Neuronal stem cell (in vitro differentiated cells): ENCODE results near the gene ATP13A1.

Source experiments
- DNase-seq: peaks from one replicate; pipeline ENCODE4 v3.0.0-alpha.2; 2013; ENCODE audit warnings: low spot score
- H2AFZ ChIP-seq: one replicate; pipeline ENCODE4 v1.6.1; 2013; ENCODE audit warnings: mild to moderate bottlenecking, low read length, inconsistent platforms
- H2AK5ac ChIP-seq: 2 replicates; pipeline ENCODE4 v1.6.1; 2013; ENCODE audit warnings: low read depth, mild to moderate bottlenecking, inconsistent platforms, low read length, moderate library complexity, mixed read lengths
- H2BK120ac ChIP-seq: 2 replicates; pipeline ENCODE4 v1.6.1; 2013; ENCODE audit warnings: low read depth, mild to moderate bottlenecking, inconsistent platforms, low read length, moderate library complexity, mixed read lengths
- H2BK12ac ChIP-seq: one replicate; pipeline ENCODE4 v1.6.1; 2013; ENCODE audit warnings: low read length, inconsistent platforms
- H2BK15ac ChIP-seq: 2 replicates; pipeline ENCODE4 v1.6.1; 2013; ENCODE audit warnings: mild to moderate bottlenecking, low read length, inconsistent platforms, mixed read lengths
- H2BK5ac ChIP-seq: one replicate; pipeline ENCODE4 v1.6.1; 2013; ENCODE audit warnings: inconsistent platforms, mild to moderate bottlenecking, low read length, moderate library complexity
- H3K14ac ChIP-seq: one replicate; pipeline ENCODE4 v1.6.1; 2013; ENCODE audit warnings: low read length, inconsistent platforms
- H3K18ac ChIP-seq: 2 replicates; pipeline ENCODE4 v1.6.1; 2013; ENCODE audit warnings: low read length, inconsistent platforms
- H3K23ac ChIP-seq: 2 replicates; pipeline ENCODE4 v1.6.1; 2013; ENCODE audit warnings: low read depth, mild to moderate bottlenecking, mixed read lengths, low read length, inconsistent platforms; ENCODE audit not compliant: poor library complexity
- H3K27ac ChIP-seq: replicated peaks from 3 replicates; pipeline ENCODE4 v1.5.1; 2013; ENCODE audit warnings: low read length, inconsistent platforms
- H3K27me3 ChIP-seq, 3 experiments: 2 replicates each; pipeline ENCODE4 v1.6.1; 2013; ENCODE audit warnings: low read length in 3 of 3, mild to moderate bottlenecking in 2 of 3, inconsistent platforms in 1 of 3, low read depth in 1 of 3, mixed read lengths in 1 of 3, moderate library complexity in 1 of 3; ENCODE audit not compliant: control insufficient read depth in 3 of 3, insufficient read depth in 3 of 3
- H3K36me3 ChIP-seq, 2 donors: replicated peaks in 1 of 2; 2 replicates each; pipeline ENCODE4 v1.6.1; 2013; ENCODE audit warnings: low read length in 2 of 2; ENCODE audit not compliant: control insufficient read depth in 2 of 2, insufficient read depth in 2 of 2
- H3K4ac ChIP-seq: 2 replicates; pipeline ENCODE4 v1.6.1; 2013; ENCODE audit warnings: inconsistent platforms, mild to moderate bottlenecking, low read length, moderate library complexity
- H3K4me1 ChIP-seq, 2 donors: 1 replicate in 1 of 2; 2 replicates in 1 of 2; pipeline ENCODE4 v1.6.1; 2013; ENCODE audit warnings: low read length in 2 of 2, low read depth in 1 of 2; ENCODE audit not compliant: control insufficient read depth in 2 of 2, insufficient read depth in 1 of 2
- H3K4me2 ChIP-seq: one replicate; pipeline ENCODE4 v1.6.1; 2013; ENCODE audit warnings: mild to moderate bottlenecking, low read length, inconsistent platforms; ENCODE audit not compliant: insufficient read depth, poor library complexity, severe bottlenecking
- H3K4me3 ChIP-seq, 2 donors: 2 replicates each; pipeline ENCODE4 v1.5.1; 2013; ENCODE audit warnings: low read length in 2 of 2, mild to moderate bottlenecking in 2 of 2, inconsistent platforms in 1 of 2, moderate library complexity in 1 of 2
- H3K79me1 ChIP-seq: one replicate; pipeline ENCODE4 v1.6.1; 2013; ENCODE audit warnings: low read depth, mild to moderate bottlenecking, inconsistent platforms, low read length, moderate library complexity
- H3K9ac ChIP-seq: one replicate; pipeline ENCODE4 v1.6.1; 2013; ENCODE audit warnings: mild to moderate bottlenecking, low read depth, low read length, inconsistent platforms; ENCODE audit not compliant: poor library complexity
- H3K9me3 ChIP-seq, 2 donors: replicated peaks in 1 of 2; 2 replicates each; pipeline versions ENCODE3 to v1.6.1; 2013; ENCODE audit warnings: low read length in 2 of 2, mild to moderate bottlenecking in 2 of 2, inconsistent platforms in 1 of 2, low read depth in 1 of 2, mixed read lengths in 1 of 2, moderate library complexity in 1 of 2; ENCODE audit not compliant: control insufficient read depth in 2 of 2, insufficient read depth in 1 of 2
- H4K8ac ChIP-seq: one replicate; pipeline ENCODE4 v1.6.1; 2013; ENCODE audit warnings: low read depth, mild to moderate bottlenecking, inconsistent platforms, low read length, moderate library complexity
- H4K91ac ChIP-seq: one replicate; pipeline ENCODE4 v1.6.1; 2013; ENCODE audit warnings: low read length, low read depth, mild to moderate bottlenecking, inconsistent platforms; ENCODE audit not compliant: poor library complexity
- WGBS, 2 donors: extraction: QIAGEN DNeasy Blood & Tissue Kit; methylation state at CpG; one replicate each; pipeline ENCODE4 v1.1.7; 2013; ENCODE audit warnings: missing lambda C conversion rate in 2 of 2, mixed read lengths in 1 of 2; ENCODE audit not compliant: insufficient read length in 2 of 2, insufficient replicate concordance in 1 of 2; ENCODE audit errors: extremely low coverage in 2 of 2; 5-methylcytosine and 5-hydroxymethylcytosine counted together

Gene ATP13A1

DNA sequence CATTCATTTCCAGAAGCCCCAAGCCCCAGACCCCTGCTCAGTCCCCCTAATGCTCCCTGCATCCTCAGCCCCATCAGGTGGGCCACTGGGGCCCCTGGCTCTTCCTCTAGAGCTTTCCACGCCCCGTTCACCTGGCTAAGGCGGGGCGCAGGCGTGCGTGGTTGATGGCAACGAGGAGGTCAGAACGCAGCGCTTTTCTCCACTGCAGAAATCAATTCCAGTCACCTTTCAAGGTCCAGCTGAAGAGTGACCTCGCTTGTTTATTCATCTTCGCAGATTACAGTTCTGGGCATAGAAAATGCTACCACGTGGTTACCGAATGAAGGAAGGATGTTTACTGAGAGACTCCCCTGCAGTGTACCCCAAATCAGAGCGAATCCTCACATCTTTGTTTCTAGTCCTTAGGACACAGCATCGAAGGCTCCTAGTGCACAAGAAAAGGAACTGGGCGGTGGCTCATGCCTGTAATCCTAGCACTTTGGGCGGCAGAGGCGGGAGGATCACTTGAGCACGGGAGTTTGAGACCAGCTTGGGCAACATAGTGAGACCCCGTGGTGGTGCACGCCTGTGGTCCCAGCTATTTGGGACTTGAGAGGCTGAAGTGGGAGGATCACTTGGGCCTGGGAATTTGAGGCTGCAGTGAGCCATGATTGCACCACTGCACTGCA is 44.2 kb downstream of the ATP13A1 start:
- no peak overlapping the region for H4K91ac ChIP-seq
- H2BK5ac ChIP-seq: no peak overlapping the region
- DNase-seq: no peak
- no peak overlapping the region for H3K14ac ChIP-seq
- H2BK120ac ChIP-seq: no peak overlapping the region
- H3K79me1 ChIP-seq: no peaks in the 10 kb centered on the region
- peak overlapping the region in 1 of 2 donors; percentile 72 for H3K4me3 ChIP-seq
- no peak overlapping the region for H3K27ac ChIP-seq
- peak overlapping the region; percentile 83 for H3K4me2 ChIP-seq
- peaks cover 0 to 10% of the 10 kb centered on the region in 2 donors for H3K36me3 ChIP-seq
- H3K9me3 ChIP-seq: no peaks in the 10 kb centered on the region
- H3K4me1 ChIP-seq: peaks cover 5% of the 10 kb centered on the region in 2 donors
- no peak overlapping the region for H3K9ac ChIP-seq
- H3K4ac ChIP-seq: no peak overlapping the region
- peak overlapping the region; percentile 47 for H2AK5ac ChIP-seq
- no peak overlapping the region for H4K8ac ChIP-seq
- peak overlapping the region; percentile 90 for H2AFZ ChIP-seq
- H2BK12ac ChIP-seq: no peak overlapping the region
- peak overlapping the region; percentile 96 for H3K23ac ChIP-seq
- peak overlapping the region; percentile 94 for H3K18ac ChIP-seq
- WGBS, 2 donors: no CpG with 5 or more reads among the region's 21 CpGs
- H2BK15ac ChIP-seq: peak overlapping the region; percentile 49
- no peaks in the 10 kb centered on the region for H3K27me3 ChIP-seq

DNA sequence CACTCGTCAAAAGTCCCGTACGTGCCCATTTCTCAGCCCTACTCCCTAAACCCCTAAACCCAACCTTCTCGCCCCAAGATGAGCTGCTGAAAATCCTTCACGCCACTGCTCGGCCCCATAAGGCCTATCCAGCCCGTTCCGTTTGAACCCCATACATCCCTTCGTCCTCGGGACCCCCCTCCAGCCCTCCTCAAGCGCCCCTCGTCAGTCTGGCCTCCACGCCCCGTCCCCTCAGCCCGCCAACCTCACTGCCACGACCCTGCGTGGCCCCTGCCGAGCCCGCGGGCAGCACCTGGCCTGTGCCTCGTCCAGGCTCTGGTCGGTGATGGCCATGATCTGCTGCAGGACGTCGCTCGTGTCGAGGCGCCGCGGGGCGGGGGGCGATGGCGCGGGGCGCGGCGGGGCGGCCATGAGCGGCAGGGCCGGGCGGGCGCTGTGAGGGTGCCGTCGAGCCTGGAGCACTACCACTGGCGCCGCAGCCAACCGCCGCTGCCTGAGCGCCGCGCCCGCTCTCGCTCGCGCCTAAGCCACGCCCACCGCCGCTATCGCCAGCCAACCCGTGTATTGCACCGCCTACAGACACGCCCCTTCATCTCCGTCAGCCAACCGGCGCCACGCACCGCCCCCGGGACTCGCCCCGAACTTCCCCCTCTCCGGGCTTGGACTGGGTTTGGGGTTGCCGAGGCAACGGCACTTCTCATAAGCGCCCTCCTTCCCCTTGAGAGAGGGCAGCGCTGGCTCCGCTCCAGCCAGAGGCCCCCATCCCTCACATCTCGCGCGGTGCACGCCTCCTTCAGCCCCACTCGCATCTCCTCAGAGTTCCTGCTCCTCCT is 45.0 kb downstream of the ATP13A1 start, which contains the start of gene PBX4:
Gene PBX4, minus strand, starts transcription at position 469 of the 833 bp plus-strand sequence. Its CDS starts 58 bp downstream, at position 411.
- Histone ChIP-seq H3K14ac (peak within 1 kb of the TSS; percentile 71), H4K91ac (no peak within 1 kb of the TSS), H2AK5ac (peak within 1 kb of the TSS; percentile 68), H3K79me1 (no peaks in the 10 kb centered on the region), H3K23ac (peak within 1 kb of the TSS; percentile 96), H3K27ac (no peak within 1 kb of the TSS), H3K4ac (no peak within 1 kb of the TSS), H3K4me3 (peak within 1 kb of the TSS; percentile 72 to 85), H3K9ac (peak within 1 kb of the TSS; percentile 97), H3K4me1 (peaks cover 5% of the 10 kb centered on the region in 2 donors), H2BK5ac (no peak within 1 kb of the TSS), H3K4me2 (peak within 1 kb of the TSS; percentile 91), H2AFZ (peak within 1 kb of the TSS; percentile 90), H2BK12ac (no peak within 1 kb of the TSS), H4K8ac (no peak within 1 kb of the TSS), H2BK120ac (no peak within 1 kb of the TSS), H2BK15ac (peak within 1 kb of the TSS; percentile 49), H3K18ac (peak within 1 kb of the TSS; percentile 98), H3K9me3 (no peaks in the 10 kb centered on the region), H3K27me3 (no peaks in the 10 kb centered on the region), H3K36me3 (peaks cover 0 to under 1% of the 10 kb centered on the region in 2 donors)
- no CpG with 5 or more reads among the region's 80 CpGs for WGBS, 2 donors
- DNase-seq: peak; percentile 93

DNA sequence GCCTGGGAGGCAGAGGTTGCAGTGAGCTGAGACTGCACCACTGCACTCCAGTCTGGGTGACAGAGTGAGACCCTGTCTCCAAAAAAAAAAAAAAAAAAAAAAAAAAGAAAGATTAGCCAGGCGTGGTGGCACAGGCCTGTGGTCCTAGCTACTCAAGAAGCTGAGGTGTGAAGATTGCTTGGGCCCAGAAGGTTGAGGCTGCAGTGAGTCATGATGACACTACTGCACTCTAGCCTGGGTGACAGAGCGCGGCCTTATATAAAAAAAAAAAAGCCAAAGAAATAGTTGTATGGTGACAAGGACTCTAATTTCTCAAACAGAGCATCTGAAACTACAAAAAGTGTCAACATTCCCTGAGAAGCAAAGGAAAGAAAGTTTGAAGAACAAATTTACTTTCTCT is 48.4 kb downstream of the ATP13A1 start:
- H2BK12ac ChIP-seq: no peak overlapping the region
- H2AFZ ChIP-seq: no peak overlapping the region
- no peak overlapping the region for H3K14ac ChIP-seq
- no peak overlapping the region for H4K91ac ChIP-seq
- no peak overlapping the region for H2AK5ac ChIP-seq
- H2BK5ac ChIP-seq: no peak overlapping the region
- H2BK120ac ChIP-seq: no peak overlapping the region
- H2BK15ac ChIP-seq: no peak overlapping the region
- H3K4me1 ChIP-seq: peaks cover 5% of the 10 kb centered on the region in 2 donors
- no peak overlapping the region for H3K4me2 ChIP-seq
- no peak for DNase-seq
- H3K23ac ChIP-seq: no peak overlapping the region
- no peak overlapping the region for H3K18ac ChIP-seq
- WGBS, 2 donors: no CpG with 5 or more reads among the region's 3 CpGs
- H3K4ac ChIP-seq: no peak overlapping the region
- no peaks in the 10 kb centered on the region for H3K27me3 ChIP-seq
- H3K36me3 ChIP-seq: no peaks in the 10 kb centered on the region
- no peak overlapping the region for H4K8ac ChIP-seq
- no peaks in the 10 kb centered on the region for H3K9me3 ChIP-seq
- H3K79me1 ChIP-seq: no peaks in the 10 kb centered on the region
- no peak overlapping the region for H3K4me3 ChIP-seq
- no peak overlapping the region for H3K9ac ChIP-seq
- H3K27ac ChIP-seq: no peak overlapping the region

DNA sequence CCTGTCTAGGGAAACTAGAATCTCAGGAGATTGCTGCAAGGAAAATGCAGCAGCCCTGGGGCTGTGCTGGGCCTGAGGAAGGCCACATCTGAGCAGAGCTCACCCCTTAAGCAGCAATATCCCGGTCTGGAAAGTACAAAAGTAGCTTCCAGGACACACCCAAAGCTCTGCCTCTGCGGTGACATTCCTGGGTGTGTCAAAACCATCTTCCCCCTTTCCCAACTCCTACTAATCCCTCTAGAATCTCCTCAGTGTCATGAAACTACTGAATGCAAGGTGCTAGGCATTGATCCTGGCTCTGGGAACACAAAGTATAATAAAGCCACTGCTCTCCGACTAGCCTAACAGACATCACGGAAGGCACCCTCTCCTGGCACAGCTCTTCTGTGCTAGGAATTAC is 50.0 kb downstream of the ATP13A1 start:
- no peak overlapping the region for H3K9ac ChIP-seq
- H3K27me3 ChIP-seq: no peaks in the 10 kb centered on the region
- peaks cover 3 to 5% of the 10 kb centered on the region in 2 donors for H3K36me3 ChIP-seq
- no peak overlapping the region for H3K4me2 ChIP-seq
- no peaks in the 10 kb centered on the region for H3K4me1 ChIP-seq
- no CpG with 5 or more reads among the region's 4 CpGs for WGBS, 2 donors
- no peaks in the 10 kb centered on the region for H3K9me3 ChIP-seq
- no peak overlapping the region for H4K8ac ChIP-seq
- no peak overlapping the region for H2BK120ac ChIP-seq
- H2AK5ac ChIP-seq: no peak overlapping the region
- H3K27ac ChIP-seq: no peak overlapping the region
- H3K79me1 ChIP-seq: peaks cover under 1% of the 10 kb centered on the region
- H2BK12ac ChIP-seq: no peak overlapping the region
- H3K23ac ChIP-seq: no peak overlapping the region
- H2BK15ac ChIP-seq: no peak overlapping the region
- H3K14ac ChIP-seq: no peak overlapping the region
- no peak overlapping the region for H2AFZ ChIP-seq
- no peak for DNase-seq
- no peak overlapping the region for H3K4me3 ChIP-seq
- no peak overlapping the region for H3K18ac ChIP-seq
- H2BK5ac ChIP-seq: no peak overlapping the region
- no peak overlapping the region for H4K91ac ChIP-seq
- no peak overlapping the region for H3K4ac ChIP-seq
